CD4-positive, alpha-beta T cell treated with Interleukin-17A for 1 hour (primary cell): ENCODE measurements around the gene SPEM3.

Source experiments
- DNase-seq: peaks from one replicate; pipeline ENCODE4 v3.0.0-alpha.2; 2020

The SPEM3 gene

GRCh38 chr17:7423679-7424078, 5.0 kb upstream of the SPEM3 start:
- DNase-seq, result no peak

- DNase-seq, result no peak
Measured at GRCh38 chr17:7425316-7425715, 3.3 kb upstream of the SPEM3 start, which contains the start of gene SPEM2. Gene SPEM2, plus strand, starts transcription at chr17:7425616. Its CDS starts 73 bp downstream, at chr17:7425689.

DNA sequence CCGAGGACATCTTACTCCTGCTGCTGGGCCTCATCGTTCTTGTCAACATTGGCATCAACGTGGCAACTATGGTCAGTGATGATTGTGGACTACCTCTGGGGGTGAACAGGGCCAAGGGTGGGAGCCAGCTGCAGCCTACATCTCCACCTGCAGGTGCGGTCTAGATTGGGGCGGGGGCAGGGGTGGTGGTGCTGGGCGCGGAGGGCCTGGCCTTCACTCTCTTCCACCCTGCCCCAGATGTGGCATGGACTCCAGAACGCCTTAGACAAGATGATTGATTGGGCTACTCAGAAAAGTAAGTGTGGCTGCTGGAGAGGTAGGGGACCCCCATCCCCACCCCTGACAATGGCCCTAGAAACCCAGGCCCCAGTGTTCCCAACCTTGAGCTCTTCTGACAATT, 2.9 kb upstream of the SPEM3 start:
- DNase-seq, result no peak

GRCh38 chr17:7426203-7426863, 2.3 kb upstream of the SPEM3 start:
- DNase-seq, result no peak

DNA sequence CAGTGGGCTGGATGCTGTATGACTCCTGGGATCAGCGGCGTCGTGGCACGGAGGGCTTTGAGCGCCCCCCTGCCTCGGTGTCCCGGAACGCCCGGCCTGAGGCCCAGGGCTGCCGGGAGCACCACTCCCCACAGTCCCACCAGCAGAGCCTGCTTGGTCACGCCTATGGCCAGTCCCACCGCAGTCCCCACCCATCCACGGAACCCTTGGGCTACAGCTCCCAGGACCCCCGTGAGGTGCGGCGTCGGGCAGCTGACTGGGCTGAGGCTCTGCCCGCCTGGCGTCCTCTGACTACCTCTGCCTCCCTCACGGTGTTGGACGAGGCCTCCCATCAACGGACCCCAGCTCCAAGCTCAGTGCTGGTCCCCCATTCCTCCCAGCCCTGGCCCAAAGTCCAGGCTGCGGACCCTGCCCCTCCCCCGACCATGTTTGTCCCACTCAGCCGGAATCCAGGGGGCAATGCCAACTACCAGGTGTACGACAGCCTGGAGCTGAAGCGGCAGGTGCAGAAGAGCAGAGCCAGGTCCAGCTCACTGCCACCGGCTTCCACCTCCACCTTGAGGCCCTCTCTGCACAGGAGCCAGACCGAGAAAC, 1.7 kb upstream of the SPEM3 start:
- DNase-seq, result no peak

DNA sequence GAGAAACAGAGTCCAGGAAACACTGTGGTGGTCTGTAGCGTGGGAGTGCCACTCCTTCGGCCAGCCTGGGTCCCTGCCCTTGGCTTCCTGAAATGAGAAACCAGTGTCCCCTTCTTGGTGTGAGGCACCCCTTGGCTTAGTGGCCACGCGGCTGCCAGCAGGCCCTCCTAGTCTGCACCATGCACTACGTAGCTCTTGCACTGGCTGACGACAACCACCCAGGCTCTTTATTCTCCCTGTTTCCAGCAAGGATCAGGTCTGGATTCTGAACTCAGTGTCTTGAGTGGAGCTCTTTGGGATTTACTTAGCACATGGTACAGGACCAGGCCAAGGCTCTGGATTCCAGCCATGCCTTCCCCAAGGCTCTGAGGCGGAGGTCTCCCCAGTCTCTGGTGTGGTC, 1.1 kb upstream of the SPEM3 start:
- DNase-seq, result no peak

- no peak for DNase-seq
Measured at GRCh38 chr17:7429722-7430121, 1.1 kb downstream of the SPEM3 start.

DNA sequence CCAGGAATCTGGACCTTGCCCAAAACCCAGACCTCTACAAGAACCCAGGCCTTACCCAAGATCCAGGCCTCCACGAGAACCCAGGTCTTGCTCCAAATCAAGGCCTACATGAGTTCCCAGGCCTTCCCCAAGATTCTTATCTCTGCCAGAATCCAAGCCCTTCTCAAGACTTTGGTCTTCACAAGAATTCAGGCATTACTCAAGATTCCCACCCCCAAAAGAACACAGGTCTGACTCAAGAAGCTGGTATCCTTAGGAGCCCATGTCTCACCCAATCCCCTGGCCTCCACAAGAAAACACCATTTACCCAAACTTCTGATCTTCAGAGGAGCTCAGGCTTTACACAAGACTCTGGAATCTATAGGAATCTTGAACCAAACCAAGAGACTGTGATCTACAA, 2.6 kb downstream of the SPEM3 start:
- DNase-seq, result no peak

DNA sequence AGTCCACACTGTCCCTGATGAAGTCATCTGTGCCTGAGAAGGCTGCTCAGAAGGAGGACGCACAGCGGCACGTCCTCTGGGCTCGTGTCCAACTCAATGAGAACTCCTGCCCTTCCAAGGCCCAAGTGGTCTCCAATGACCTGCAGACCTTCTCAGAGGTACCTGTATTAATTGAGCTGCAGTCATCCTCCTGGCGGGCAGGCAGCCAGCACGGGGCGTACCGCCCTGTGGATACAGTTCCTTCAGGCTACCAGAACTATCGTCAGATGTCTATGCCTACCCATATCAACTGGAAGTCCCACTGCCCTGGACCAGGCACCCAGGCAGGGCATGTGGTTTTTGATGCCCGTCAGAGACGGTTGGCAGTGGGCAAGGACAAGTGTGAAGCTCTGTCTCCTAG, 3.6 kb downstream of the SPEM3 start:
- DNase-seq, result no peak

DNA sequence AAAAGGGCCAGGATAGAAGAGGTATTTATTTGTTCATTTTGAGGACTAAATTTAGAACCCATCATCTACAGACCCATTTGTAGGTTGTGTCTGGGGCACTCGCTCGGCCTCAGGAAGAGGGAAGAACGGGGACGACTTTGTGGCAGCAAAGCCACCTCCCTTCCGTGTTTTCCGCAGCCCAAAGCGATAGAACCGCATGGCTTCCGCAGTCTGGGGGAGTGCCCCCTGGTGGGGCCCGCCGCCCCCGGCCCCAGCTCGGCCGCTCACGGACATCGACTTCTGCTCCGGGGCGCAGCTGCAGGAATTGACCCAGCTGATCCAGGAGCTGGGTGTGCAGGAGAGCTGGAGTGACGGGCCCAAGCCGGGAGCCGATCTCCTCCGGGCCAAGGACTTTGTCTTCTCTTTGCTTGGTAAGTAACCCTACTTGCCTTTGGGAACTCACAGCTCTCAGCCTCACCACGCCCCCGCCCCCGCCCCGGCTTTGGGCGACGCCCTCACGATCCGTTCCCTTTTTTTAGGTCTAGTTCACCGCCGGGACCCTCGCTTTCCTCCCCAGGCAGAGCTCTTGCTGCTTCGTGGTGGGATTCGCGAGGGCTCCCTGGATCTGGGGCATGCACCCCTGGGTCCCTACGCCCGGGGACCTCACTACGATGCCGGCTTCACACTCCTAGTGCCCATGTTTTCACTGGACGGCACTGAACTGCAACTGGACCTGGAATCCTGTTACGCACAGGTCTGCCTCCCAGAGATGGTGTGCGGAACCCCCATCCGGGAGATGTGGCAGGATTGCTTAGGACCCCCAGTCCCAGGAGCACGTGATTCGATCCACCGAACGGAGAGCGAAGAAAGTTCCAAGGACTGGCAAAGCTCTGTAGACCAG, 7.3 kb downstream of the SPEM3 start:
- DNase-seq, result peak; percentile 61

DNA sequence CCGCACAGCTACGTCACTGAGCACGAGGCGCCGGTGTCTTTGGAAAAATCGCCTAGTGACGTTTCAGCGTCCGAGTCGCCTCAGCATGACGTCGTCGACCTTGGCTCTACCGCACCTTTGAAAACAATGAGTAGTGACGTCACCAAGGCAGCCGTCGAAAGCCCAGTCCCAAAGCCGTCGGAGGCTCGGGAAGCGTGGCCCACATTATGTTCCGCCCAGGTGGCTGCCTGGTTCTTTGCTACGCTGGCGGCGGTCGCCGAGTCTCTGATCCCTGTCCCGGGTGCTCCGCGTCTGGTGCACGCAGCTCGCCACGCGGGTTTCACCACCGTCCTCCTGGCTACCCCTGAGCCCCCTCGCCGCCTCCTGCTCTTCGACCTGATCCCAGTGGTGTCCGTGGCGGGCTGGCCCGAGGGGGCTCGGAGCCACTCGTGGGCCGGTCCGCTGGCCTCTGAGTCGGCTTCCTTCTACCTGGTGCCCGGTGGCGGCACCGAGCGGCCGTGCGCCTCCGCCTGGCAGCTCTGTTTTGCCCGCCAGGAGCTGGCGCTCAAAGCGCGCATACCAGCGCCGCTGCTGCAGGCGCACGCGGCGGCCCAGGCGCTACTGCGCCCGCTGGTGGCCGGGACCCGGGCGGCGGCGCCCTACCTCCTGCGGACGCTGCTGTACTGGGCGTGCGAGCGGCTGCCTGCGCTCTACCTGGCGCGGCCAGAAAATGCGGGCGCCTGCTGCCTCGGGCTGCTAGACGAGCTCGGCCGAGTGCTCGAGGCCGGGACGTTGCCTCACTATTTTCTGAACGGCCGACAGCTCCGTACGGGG, 8.1 kb downstream of the SPEM3 start:
- DNase-seq, result peak; percentile 83

- DNase-seq, result no peak
Measured at GRCh38 chr17:7437369-7437863, 8.8 kb downstream of the SPEM3 start.

- DNase-seq, result peak; percentile 54
Measured at GRCh38 chr17:7437950-7438614, 9.4 kb downstream of the SPEM3 start.

DNA sequence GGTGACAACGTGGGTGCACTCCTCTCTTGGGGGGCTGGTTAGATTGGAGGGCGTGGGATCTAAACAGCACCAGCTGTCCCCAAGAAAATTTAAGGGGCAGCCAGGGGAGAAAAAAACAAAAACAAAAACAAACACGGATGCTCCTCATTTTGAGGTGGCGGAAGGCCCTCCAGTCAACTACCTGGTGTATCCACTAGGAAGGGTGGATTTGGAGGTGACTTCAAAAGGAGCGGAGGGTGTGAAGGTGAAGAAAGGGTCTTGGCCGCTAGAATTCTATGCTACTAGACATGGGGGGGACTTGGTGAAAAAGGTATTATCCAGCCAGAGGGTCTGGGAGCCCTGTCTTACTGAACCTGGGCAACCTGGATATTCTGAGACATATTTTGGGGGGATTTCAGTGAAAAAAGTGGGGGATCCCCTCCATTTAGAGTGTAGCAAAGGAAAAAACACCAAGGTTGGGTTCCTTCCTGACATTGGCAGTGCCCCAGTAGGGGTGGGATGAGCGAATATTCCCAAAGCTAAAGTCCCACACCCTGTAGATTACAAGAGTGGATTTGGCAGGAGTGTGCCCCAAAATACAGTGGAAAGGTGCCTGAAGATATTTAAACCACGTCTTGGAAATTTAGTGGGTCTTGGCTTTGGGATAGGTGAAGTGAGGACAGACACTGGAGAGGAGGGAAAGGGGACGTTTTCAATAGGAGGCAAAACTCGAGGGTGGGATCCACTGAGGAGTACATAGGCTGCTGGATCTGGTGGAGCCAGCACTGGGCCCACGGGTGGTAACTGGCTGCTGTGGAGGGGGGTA, 10.2 kb downstream of the SPEM3 start:
- no peak for DNase-seq

- DNase-seq, result no peak
Measured at GRCh38 chr17:7439462-7440112, 10.9 kb downstream of the SPEM3 start, which contains the start of gene FGF11. Gene FGF11, plus strand, starts transcription at chr17:7439512. Its CDS starts 109 bp downstream, at chr17:7439621.

GRCh38 chr17:7440113-7440833, 11.6 kb downstream of the SPEM3 start:
- DNase-seq, result peak; percentile 41

DNA sequence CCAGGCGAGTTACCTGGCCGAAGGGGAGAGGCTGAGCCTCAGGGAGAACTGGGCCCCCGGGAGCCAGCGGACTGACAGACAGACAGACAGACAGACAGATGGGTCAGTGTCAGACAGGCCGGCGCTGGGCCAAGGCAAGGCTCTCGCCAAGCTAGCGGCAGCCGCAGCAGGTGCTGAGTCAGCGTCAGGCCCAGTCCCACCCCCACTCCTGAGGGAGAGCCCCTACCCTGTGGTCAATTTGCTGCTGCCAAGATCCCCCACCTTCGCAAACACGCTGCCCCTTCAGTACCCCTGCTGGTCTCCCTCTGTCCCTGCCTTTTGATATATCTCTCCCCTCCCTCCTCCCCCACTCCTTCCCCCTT, 12.2 kb downstream of the SPEM3 start:
- no peak for DNase-seq

DNA sequence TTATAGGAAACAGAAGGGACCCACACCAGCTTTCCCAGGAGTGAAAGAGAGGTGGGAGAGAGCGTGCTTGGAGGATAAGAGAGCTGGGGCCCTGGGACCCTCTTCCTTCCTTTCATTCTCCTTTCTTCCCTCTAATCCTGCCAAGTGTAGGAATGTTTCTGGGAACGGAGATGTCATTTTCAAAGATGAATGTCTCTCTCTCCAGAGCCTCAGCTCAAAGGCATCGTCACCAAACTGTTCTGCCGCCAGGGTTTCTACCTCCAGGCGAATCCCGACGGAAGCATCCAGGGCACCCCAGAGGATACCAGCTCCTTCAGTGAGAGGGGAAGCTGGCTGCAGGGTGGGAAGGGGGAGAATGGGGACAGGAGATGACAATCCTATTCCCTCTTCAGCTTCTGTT, 12.6 kb downstream of the SPEM3 start:
- DNase-seq, result no peak

- DNase-seq, result no peak
Measured at GRCh38 chr17:7442142-7442541, 13.5 kb downstream of the SPEM3 start.
